Mammary epithelial cell (primary cell): ENCODE results near the gene MYL3.

Experiments used
- CTCF ChIP-seq, 2 donors: IDR thresholded peaks in 1 of 2; conservative IDR thresholded peaks in 1 of 2; 2 replicates each; pipeline ENCODE4 v1.5.1; 2011 to 2012; ENCODE audit warnings: inconsistent platforms in 2 of 2, low read length in 2 of 2, mild to moderate bottlenecking in 2 of 2, control low read depth in 1 of 2, low read depth in 1 of 2; ENCODE audit not compliant: insufficient read depth in 1 of 2; ENCODE audit errors: extremely low read depth in 1 of 2
- EZH2 ChIP-seq: IDR thresholded peaks from 2 replicates; pipeline ENCODE4 v1.6.1; 2012; ENCODE audit warnings: low read length, inconsistent platforms, borderline replicate concordance

- TF ChIP-seq CTCF (conservative IDR thresholded peaks at IDR 0.05 in 1 of 2, IDR thresholded peaks at IDR 0.05 in 1 of 2; ENCODE audit: extremely low read depth in 1 of 2, insufficient read depth in 1 of 2, low read depth in 1 of 2, low read length in 2 of 2) (no peak), EZH2 (no peak)
Observed at GRCh38 chr3:46859001-46859710, 4.1 kb downstream of the MYL3 start.
